ENCODE measurements around the gene LRP2BP. TPM values are rescaled to one million over a fixed set of nuclear protein-coding genes. Genes with fewer than 3 reads are reported as not detected.

LRP2BP gene
- total RNA-seq, 2 donors from 2014 or later, result 0.79 to 1.3 TPM

GRCh38 chr4:185412412-185412811 is 16.7 kb upstream of the LRP2BP start:
- peaks cover 0 to 4% of the 10 kb centered on the region in 2 donors for H3K4me1 ChIP-seq
- DNase-seq (ENCODE audit: low spot score), result no peak
- H3K9me3 ChIP-seq, result no peaks in the 10 kb centered on the region
- H3K27ac ChIP-seq, result no peak overlapping the region
- H3K36me3 ChIP-seq, result peaks cover 34% of the 10 kb centered on the region
- no peaks in the 10 kb centered on the region for H3K27me3 ChIP-seq
- no peak overlapping the region for H3K4me3 ChIP-seq
- TF ChIP-seq CTCF (IDR thresholded peaks at IDR 0.05), result no peak

GRCh38 chr4:185411849-185412248 is 16.1 kb upstream of the LRP2BP start:
- Histone ChIP-seq H3K27me3 (no peaks in the 10 kb centered on the region), H3K36me3 (peaks cover 30% of the 10 kb centered on the region), H3K4me3 (no peak overlapping the region), H3K4me1 (no peaks in the 10 kb centered on the region), H3K27ac (no peak overlapping the region), H3K9me3 (no peaks in the 10 kb centered on the region)
- no peak for DNase-seq (ENCODE audit: low spot score)
- no peak for TF ChIP-seq CTCF (IDR thresholded peaks at IDR 0.05)

GRCh38 chr4:185408432-185408831 is 12.7 kb upstream of the LRP2BP start:
- Histone ChIP-seq H3K36me3 (peaks cover 42% of the 10 kb centered on the region), H3K27me3 (no peaks in the 10 kb centered on the region), H3K9me3 (no peaks in the 10 kb centered on the region), H3K4me3 (no peak overlapping the region), H3K4me1 (no peaks in the 10 kb centered on the region), H3K27ac (no peak overlapping the region)
- no peak for TF ChIP-seq CTCF (IDR thresholded peaks at IDR 0.05)
- no peak for DNase-seq (ENCODE audit: low spot score)

- Histone ChIP-seq H3K4me1 (no peaks in the 10 kb centered on the region), H3K27ac (no peak overlapping the region), H3K9me3 (no peaks in the 10 kb centered on the region), H3K4me3 (no peak overlapping the region), H3K36me3 (peaks cover 55% of the 10 kb centered on the region), H3K27me3 (no peaks in the 10 kb centered on the region)
- no peak for TF ChIP-seq CTCF (IDR thresholded peaks at IDR 0.05)
- DNase-seq (ENCODE audit: low spot score), result no peak
Measured at GRCh38 chr4:185405296-185405999, 9.7 kb upstream of the LRP2BP start.

- Histone ChIP-seq H3K4me3 (no peak overlapping the region), H3K4me1 (peaks cover 0 to 7% of the 10 kb centered on the region in 2 donors)
- DNase-seq (ENCODE audit: low spot score), result no peak
Measured at GRCh38 chr4:185404031-185404430, 8.3 kb upstream of the LRP2BP start.

More at GRCh38 chr4:185404031-185404430, 8.3 kb upstream of the LRP2BP start:
- Histone ChIP-seq H3K27ac (no peak overlapping the region), H3K36me3 (peaks cover 57% of the 10 kb centered on the region), H3K27me3 (no peaks in the 10 kb centered on the region), H3K9me3 (no peaks in the 10 kb centered on the region)
- no peak for TF ChIP-seq CTCF (IDR thresholded peaks at IDR 0.05)

All from right atrium auricular region (tissue), 2 donors.